CD4-positive, alpha-beta T cell treated with Interleukin-4 for 4 hours (primary cell): ENCODE results near the gene LIPK.
"Not testable (repeated sequence)": the region's sequence is repeated elsewhere in the genome, so short reads cannot be mapped to it uniquely, and the experiment has no call there.

Experiments used
- DNase-seq: peaks from one replicate; pipeline ENCODE4 v3.0.0-alpha.2; 2020

Gene LIPK

DNA sequence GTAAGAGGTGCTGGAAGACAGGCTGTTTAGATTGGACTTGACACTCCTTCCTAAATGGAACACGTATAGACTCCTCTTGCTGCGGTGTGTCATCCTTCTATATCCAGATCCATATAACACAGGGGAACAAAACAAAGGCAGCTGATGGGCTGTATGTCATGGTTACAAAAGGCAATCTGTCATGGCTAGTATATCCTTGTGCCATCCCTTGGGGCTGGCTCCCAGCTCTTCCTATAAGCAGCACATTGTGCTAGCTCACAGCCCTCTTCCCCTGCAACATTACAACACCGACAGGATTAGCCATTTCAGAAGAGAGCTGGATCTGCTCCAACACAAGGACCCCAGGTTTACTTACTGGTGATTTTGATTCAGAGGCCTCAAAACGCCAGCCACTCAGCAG lies 15.3 kb downstream of the LIPK start:
- no peak for DNase-seq

DNA sequence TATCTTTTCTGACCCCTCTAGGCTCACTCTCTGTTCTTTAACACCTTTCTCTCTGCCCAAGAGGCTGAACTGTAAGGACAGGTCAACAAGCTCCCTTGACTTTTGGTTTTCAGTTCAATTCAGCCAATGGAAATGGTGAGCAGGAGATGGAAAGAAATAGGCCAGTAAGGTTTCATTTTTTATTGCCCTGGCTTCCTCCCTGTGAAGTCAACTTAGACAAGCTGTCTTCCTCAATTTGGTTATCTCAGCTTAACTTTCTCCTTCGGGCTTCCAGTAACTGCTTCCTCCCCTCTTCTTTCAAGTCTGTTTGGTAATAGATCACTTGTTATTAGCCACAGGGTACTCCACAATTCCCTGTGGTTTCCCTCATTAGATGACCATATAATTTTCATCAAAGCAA lies 19.7 kb downstream of the LIPK start:
- DNase-seq, result no peak

DNA sequence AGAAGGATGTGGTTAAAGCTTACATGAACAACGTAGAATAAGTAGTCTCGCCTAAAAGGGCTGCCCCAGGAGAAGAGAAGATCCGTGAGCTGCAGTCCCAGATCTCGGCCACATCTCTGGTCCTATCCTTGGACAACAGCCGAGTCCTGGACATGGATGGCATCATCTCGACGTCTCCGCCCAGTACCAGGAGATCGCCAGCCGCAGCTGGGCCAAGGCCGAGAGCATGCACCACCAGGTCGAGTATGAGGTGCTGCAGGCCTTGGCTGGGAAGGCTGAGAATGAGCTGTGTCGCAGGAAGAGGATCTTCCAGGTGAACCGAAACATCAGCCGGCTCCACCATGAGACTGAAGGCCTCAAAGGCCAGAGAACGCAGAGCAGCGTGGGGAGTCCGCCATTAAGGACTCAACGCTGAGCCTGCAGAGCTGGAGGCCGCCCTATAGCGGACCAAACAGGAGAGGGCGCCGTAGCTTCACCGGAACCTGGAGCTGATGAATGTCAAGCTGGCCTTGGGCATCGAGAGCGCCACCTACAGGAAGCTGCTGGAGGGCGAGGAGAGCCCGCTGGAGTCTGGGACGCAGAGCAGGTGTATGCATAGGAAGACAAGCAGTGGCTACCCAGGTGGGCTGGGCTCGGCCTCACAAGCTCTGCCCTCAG lies 22.2 kb downstream of the LIPK start:
- DNase-seq, result no peak

DNA sequence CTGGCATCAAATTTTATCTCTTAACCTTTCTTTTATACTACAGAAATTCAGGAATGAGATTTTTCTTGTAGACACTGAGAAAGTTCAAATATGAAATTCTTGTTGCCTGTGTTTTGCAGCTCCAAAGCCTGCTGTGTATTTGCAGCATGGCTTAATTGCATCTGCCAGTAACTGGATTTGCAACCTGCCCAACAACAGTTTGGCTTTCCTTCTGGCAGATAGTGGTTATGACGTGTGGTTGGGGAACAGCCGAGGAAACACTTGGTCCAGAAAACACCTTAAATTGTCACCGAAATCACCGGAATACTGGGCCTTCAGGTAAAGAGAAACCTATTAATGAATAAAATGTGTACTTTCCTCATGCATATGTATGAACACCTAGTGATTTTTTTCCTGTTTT lies 24.8 kb downstream of the LIPK start:
- no peak for DNase-seq

DNA sequence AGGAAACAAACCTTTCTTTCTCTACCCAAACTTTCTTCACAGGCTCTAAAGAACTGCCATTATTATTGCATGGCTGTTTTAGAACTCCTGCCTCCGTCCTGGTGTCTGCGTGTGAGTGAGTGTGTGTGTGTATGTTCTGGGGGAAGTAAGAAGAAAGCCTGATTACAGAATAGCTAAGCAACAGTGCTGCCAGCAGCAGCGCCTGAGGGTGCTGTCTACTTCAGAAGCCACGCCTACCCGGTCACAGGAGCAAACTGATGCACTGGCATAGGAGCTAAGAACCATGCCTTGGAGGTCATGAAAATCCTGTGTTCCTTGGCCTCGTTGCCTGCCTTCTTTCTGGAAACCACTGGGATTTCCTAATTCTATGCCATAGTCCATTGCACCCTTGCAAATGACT lies 25.2 kb downstream of the LIPK start:
- DNase-seq, result no peak

DNA sequence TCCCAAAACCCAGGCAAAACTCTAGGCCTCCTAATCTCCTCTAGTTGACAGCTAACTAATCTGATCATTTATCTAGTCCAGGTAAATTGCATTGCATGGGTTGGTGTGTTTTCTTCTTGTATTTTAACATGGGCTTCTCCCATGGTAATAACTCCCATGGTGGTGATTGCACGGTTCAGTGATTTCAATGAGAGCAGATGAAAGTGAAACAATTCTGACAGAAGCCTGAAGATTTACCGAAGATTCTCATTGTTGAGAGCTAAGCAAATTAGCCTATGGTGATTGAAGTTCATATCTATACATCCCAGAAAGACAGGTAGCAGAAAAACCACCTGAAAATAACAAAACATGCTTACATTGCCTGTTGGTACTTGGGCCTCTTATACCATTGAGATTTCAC lies 27.2 kb downstream of the LIPK start:
- DNase-seq, result no peak

DNA sequence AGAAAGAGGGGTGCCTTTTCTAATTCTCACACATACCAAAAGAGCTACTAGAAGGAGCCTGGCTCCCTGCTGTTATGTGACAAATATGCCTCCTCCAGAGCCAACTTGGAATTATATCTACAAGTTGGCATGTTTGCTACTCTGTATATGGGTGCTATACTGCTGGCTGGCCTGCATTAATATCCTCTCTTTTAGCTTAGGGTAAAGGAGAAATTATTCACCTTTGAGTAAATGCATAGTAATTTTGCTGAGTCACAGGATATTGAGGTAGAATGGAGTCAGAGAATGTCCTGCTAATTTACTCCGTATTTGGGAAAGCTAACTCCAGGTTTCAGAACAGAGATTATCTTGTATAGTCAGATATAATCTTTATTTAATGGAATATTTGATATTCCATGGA lies 29.6 kb downstream of the LIPK start:
- DNase-seq, result no peak

DNA sequence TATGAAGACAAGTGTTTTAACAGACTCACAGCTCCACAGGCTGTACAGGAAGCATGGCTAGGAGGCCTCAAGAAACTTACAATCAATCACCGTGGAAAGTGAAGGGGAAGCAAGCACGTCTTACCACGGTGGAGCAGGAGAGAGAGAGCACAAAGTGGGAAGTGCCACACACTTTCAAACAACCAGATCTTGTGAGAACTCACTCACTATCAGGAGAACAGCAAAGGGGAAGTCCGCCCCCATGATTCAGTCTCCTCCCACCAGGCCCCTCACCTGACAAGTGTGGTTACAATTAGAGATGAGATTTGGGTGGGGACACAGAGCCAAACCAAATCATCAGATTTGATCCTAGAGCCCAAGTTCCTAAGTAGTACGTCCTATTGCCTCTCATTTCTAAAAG lies 35.9 kb downstream of the LIPK start:
- not testable (repeated sequence) for DNase-seq

DNA sequence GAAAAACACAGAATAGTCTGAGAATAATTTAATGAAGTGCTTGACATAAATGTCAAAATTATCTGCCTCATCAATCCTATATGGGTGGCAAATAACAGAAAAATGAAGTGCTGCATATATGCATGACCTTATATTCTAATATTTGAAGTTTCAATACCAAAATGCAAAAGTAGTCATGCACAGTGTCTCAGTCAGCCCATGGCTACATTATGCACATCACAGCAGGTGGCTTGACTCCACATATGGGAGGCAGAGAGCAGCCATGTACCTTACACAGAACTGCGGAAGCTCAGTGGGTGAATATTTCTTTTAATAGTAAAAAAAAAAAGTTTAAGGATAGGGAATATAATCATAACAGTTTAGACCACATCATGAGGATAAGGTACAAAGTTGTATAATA lies 36.4 kb downstream of the LIPK start:
- DNase-seq, result no peak

DNA sequence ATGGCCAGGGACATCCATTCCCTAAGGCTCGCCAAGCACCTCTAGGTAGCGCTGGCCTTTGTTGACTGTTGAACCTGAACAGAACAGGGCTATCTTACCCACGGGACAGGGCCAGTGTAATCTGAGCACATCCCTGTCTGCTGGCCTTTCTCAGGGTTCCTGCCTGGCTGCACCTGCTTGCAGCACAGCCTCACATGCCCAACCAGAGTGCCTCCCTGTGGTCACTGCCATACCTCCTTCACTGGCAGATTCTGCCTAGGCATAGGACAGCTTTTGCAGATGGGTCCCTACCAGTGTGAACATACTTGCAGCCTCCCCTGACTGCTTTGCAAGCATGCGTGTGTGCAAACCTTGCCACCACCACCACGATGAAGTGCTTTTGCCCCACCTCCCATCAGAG lies 38.0 kb downstream of the LIPK start:
- no peak for DNase-seq

DNA sequence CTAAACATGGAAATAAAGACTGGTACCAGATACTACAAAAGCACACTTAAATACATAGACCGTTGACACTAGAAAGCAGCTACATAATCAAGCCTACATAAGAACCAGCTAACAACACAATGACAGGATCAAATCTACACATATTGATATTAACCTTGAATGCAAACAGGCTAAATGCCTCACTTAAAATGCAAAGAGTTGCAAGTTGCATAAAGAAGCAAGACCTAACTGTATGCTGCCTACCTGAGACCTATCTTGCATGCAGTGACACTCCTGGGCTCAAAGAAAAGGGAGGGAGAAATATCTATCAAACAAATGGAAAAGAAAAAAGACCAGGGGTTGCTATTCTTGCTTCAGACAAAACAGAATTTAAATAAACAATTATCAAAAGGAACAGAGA lies 39.6 kb downstream of the LIPK start:
- DNase-seq, result no peak

DNA sequence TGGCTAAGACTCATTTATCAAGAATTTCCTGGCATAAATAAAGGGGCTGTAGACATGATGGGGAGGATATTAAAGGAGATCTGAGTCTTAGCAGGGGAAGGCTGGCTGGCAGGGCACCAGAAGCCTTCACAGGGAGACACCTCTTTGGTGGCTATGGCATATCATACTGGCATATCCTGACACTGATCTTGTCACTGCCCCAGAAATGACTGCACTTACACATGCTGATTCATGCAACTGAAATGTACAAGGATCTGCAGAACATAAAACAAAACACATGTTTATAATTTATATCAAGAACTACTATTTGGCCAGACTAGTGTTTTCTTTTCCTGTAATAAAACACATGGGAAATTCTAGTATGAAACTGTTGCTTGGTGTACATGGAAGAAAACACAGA lies 48.2 kb downstream of the LIPK start:
- DNase-seq, result no peak

DNA sequence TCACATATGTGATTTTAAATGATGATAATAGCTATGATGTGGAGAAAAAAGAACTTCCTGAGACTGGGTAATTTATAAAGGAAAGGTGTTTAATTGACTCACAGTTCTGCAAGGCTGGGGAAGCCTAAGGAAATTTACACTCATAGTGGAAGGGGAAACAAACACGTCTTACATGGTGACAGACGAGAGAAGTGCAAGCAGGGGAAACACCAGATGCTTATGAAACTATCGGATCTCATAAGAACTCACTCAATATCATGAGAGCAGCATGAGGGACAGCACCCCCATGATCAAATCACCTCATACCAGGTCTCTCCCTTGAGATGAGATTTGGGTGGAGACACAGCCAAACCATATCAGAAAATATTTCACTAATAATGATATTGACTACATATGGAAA lies 49.7 kb downstream of the LIPK start:
- DNase-seq, result no peak

DNA sequence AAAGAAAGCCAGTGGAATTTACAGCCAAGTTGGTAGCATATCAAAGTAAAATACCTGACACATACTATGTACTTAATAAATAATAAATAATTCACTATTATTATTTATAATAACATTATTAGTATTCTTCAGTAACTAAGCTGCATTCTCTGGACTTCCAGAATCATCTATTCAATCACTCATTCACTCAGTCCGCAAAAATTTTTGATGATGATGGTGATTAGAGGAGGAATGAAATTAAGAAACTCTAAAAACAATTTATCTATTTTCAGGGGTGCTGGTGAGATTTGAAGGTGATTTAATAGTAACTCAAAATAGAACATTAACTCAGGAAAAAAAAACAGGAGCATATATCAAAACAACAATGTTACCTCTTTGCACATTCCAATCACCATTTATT lies 50.6 kb downstream of the LIPK start:
- no peak for DNase-seq

DNA sequence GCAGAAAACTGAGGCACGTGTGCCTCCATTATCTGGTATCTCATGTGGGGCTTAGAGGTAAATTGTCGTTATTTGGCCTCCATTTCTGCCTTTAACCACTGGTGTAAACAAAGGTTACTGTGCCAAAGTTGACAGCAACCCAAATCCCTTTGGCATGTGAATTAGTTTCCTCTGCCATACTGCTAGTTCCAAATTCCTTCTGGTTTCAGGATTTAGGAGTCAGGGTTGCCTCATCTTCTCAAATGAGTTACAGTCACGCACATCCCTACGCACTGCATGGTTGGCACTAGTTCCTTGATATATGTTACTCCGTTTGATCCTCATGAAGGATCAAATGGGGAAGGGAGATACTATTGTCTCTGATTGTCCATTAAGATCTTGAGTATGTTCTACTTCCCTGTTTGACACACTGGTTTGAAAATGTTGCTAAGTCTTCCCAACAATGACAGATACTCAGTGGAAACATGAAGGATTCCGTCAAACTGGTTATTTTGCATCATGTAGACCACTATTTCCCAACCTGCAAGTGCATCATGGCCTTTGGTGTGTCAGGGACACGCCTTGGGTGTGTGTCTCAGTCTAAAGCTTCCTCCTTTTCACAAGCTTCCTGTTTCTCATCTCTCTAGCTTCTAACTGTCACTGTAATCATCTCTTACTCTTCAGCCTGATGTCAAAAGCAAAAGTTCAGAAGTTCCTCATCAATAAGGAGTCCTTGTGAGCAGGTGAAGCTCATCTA lies 53.5 kb downstream of the LIPK start, which contains the start of gene LIPN:
LIPN (plus strand) TSS at position 655 of the 736 bp plus-strand sequence. CDS start 1,386 bp downstream, outside the sequence.
- peak; percentile 23 for DNase-seq

DNA sequence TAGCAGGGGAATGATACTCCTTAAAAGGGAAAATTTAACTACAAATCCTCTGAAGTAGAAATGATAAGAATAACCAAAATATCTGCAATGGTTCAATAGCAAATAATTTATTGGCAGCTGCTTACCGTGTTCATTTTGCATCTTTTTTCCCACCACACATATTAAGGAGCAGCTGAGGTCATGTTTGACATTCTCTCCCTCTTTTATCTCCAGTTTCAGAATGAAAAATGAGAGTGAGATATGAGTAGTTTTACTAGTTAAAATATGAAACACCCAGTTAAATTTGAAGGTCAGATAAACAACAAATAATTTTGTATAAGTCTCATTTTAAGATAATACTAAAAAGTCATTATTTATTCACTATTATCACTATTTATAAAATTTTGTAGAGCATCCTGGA lies 56.9 kb downstream of the LIPK start:
- no peak for DNase-seq

DNA sequence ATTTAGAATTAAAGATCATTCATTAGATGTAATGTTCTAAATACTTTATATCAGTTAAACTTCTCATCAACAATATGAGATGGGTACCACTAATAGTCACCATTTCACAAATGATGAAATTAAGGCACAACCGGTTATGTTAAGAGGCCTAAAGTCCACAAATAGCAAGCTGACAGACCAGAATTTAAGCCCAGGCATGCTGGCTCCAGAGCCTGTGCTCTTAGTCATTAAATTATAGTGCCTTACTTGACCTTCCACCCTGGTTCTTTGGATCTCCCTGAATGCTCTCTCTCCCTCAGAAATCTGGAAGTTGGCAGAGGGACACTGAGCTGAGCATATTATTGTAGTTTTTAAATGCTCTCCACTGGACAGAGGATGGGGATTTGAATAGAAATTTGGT lies 57.4 kb downstream of the LIPK start:
- no peak for DNase-seq

DNA sequence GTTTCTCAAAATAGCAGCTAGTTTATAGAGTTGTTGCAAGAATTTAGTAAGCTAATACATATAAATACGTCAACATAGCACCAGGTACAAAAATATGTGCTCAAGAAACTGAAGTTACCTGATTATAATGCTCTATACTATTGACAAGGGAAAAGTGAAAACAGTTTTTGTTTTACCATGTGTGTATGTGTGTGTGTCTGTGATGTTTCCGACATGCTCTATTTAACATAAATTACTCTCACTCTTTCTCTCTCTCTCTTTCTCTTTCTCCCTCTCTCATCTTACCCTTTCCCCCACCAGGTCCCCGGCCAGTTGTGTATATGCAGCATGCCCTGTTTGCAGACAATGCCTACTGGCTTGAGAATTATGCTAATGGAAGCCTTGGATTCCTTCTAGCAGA lies 58.1 kb downstream of the LIPK start:
- DNase-seq, result no peak

DNA sequence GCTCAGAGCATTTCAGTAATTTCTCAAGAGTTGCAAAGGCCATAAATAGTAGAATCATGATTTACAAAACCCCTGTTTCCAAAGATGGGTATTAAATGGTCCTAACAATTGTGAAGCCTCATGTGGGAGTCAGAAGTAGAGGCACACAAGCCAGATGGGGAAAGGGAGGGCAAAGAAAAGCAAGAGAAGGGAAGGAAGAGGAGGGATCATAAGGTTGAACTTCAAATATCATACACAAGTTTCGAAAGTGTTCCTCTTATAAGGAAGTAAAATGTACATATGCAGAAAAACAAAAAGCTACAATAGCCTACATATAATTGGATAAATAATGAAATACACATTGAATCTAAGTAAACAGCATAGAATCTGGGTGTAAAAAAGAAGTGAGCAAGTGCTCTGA lies 59.8 kb downstream of the LIPK start:
- DNase-seq, result no peak

DNA sequence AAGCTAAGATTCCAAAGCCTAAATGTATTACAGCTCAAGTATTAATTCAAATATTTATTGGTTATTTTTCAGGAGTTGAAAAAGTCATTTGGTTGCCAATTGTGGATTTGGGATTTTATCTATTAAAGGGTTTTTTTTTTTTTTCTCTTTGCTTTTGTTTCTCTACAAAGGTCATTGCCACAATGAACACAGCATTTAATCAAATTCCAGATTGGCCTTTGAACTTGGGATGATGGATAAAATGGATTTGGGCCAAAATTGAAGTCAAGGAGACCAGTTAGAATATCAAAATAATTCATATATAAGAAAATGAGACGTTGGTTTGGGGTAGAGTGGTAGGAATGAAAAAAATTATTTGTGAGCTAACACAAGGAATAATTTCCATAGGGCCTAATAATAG lies 63.3 kb downstream of the LIPK start:
- no peak for DNase-seq

DNA sequence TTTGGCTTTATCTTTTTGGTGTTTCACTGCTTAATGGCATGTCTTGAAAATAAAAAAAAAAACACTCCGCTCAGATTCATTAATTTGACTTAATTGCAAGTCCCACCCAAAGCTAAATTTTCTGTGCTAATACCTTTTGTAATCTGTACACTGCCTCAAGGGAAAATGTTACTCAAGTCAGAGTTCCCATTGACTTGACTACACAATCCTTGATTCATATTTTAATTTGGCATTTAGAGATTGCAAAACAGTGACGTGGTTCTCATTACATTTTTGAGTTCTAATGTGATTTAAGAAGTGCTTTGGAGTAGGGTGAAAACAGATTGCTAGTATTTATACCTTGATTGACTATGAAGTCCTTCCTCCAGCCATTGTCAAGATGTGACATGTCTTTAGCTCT lies 75.2 kb downstream of the LIPK start:
- DNase-seq, result no peak

DNA sequence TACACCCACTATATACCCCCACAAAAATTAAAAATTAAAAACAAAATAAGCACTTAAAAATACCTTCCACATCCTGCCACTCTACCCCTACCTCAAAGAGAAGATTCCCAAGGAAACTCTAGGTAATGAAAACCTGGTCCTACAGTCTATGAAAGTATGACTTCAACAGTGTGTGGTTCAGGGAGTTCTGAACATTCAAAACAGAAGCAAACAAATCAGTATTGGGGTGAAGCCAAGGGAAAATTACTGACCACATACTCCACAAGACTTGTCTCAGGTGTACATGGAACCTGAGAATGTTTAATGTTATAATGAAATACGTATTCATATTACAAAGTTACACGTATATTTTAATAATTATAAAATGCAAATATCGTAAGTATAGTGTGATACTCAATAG lies 76.2 kb downstream of the LIPK start:
- DNase-seq, result no peak

DNA sequence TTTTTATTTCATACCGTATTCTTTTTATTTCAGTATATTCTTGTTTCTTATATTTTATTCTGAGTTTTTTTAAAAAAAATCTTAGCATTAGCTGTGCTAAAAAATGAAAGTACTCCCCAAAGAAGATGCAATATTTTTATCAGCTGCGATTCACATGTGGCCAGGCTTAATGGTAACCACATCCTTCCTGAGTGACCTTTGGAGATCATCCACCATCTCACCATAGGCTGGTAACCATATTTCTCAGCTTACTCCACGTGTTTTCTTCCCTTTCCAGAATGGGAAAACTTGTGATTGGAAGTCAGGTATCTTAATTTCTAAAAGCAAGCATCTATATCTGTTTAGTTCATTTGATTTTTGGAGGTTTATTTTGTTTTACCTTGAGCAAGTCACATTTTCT lies 77.7 kb downstream of the LIPK start:
- no peak for DNase-seq

DNA sequence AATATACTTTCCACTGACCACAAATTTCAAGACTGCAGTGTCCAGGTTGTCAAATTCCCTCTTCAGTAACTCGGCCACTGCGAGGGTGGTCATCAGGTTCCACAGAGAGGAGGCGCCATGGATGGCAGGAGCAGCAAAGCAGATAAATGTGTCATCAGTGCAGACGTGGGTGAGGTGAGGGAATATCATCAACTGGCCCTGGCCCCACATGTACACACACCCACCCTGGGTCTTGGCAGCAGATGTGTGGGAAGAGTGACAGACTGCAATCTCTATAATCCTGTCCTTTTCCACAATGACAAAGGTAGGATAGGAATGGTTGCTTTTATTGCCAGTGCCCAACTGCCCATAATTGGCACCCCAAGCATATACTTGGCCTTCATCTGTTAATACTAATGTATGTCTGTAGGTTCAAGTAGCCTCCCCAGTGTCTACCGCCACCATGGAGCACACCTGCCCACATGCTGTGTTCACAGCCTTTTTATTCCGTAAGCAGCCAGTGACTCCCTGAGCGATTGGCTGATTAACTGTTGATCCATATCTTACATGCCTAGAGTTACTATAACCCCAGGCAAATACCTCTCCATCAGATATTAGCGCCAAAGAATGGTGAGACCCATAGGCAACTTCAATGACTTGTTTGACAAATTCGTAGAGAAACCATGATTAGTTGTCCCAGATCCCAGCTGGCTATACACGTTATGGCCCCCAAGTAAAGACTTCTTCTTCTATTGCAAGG lies 80.2 kb downstream of the LIPK start:
- DNase-seq, result no peak
